ENCODE results near the gene PPT2.

PPT2 gene

GRCh38 chr6:32153564-32154513 lies at the start of gene PPT2:
TSS of gene PPT2 (plus strand) at chr6:32154141. CDS start at chr6:32154595, 454 bp downstream.
- peak; percentile 97 for DNase-seq (ENCODE audit: low read depth)
- H3K4me3 ChIP-seq (replicated peaks; ENCODE audit: low read depth, low read length), result peak within 1 kb of the TSS; percentile 96
- TF ChIP-seq CTCF (IDR thresholded peaks at IDR 0.05; ENCODE audit: low read length, missing control alignments), result peak; percentile 21

GRCh38 chr6:32105433-32105832 lies 48.5 kb upstream of the PPT2 start:
- peak; percentile 53 for DNase-seq (ENCODE audit: low read depth)
- TF ChIP-seq CTCF (IDR thresholded peaks at IDR 0.05; ENCODE audit: low read length, missing control alignments), result no peak
- H3K4me3 ChIP-seq (replicated peaks; ENCODE audit: low read depth, low read length), result no peak overlapping the region

- H3K4me3 ChIP-seq (replicated peaks; ENCODE audit: low read depth, low read length), result no peak overlapping the region
- no peak for TF ChIP-seq CTCF (IDR thresholded peaks at IDR 0.05; ENCODE audit: low read length, missing control alignments)
- no peak for DNase-seq (ENCODE audit: low read depth)
Observed at GRCh38 chr6:32107406-32107805, 46.5 kb upstream of the PPT2 start.

- peak overlapping the region; percentile 41 for H3K4me3 ChIP-seq (replicated peaks; ENCODE audit: low read depth, low read length)
- DNase-seq (ENCODE audit: low read depth), result peak; percentile 61
- no peak for TF ChIP-seq CTCF (IDR thresholded peaks at IDR 0.05; ENCODE audit: low read length, missing control alignments)
Observed at GRCh38 chr6:32108094-32108627, 45.8 kb upstream of the PPT2 start.

GRCh38 chr6:32108727-32109113 lies 45.2 kb upstream of the PPT2 start:
- TF ChIP-seq CTCF (IDR thresholded peaks at IDR 0.05; ENCODE audit: low read length, missing control alignments), result no peak
- no peak for DNase-seq (ENCODE audit: low read depth)
- H3K4me3 ChIP-seq (replicated peaks; ENCODE audit: low read depth, low read length), result peak overlapping the region; percentile 41

GRCh38 chr6:32109114-32109764 lies 44.7 kb upstream of the PPT2 start, which contains the start of gene TNXB:
TSS of gene TNXB (minus strand) at chr6:32109338. CDS start at chr6:32098198, 11,140 bp downstream.
- peak within 1 kb of the TSS; percentile 41 for H3K4me3 ChIP-seq (replicated peaks; ENCODE audit: low read depth, low read length)
- DNase-seq (ENCODE audit: low read depth), result no peak
- TF ChIP-seq CTCF (IDR thresholded peaks at IDR 0.05; ENCODE audit: low read length, missing control alignments), result no peak
